Type B pancreatic cell (in vitro differentiated cells): ENCODE data around the gene MLNR. TPM values are rescaled to one million over a fixed set of nuclear protein-coding genes. Genes with fewer than 3 reads are reported as not detected.

Experiments
- DNase-seq: peaks from one replicate; pipeline ENCODE4 v3.0.0; 2021; ENCODE audit warnings: mixed read lengths; ENCODE audit not compliant: unreplicated experiment; ENCODE audit errors: extremely low spot score
- H3K27ac Mint-ChIP-seq: 2 replicates; pipeline ENCODE4 v1.8.0; 2021; ENCODE audit warnings: mild to moderate bottlenecking, mixed read lengths
- H3K27me3 Mint-ChIP-seq: 2 replicates; pipeline ENCODE4 v1.8.0; 2021; ENCODE audit warnings: mixed read lengths
- H3K36me3 Mint-ChIP-seq: 2 replicates; pipeline ENCODE4 v1.8.0; 2021; ENCODE audit warnings: mixed read lengths
- H3K4me1 Mint-ChIP-seq: one replicate; pipeline ENCODE4 v1.8.0; 2021; ENCODE audit warnings: mixed read lengths; ENCODE audit not compliant: unreplicated experiment
- H3K4me3 Mint-ChIP-seq: 2 replicates; pipeline ENCODE4 v1.8.0; 2021; ENCODE audit warnings: mild to moderate bottlenecking, mixed read lengths
- H3K9me3 Mint-ChIP-seq: 2 replicates; pipeline ENCODE4 v1.8.0; 2021; ENCODE audit warnings: mixed read lengths
- total RNA-seq: library from RNA; stranded (reverse); gene quantifications from 2 replicates; pipeline ENCODE4 v1.2.1, GENCODE V29; 2021; ENCODE audit warnings: low replicate concordance
- TF ChIP-seq, protein P1 (sequence below): fragments of 200-600 bp; sonication (generic); conservative IDR thresholded peaks from 2 replicates; pipeline ENCODE4 v1.5.0; 2021; ENCODE audit warnings: antibody characterized with exemption, mild to moderate bottlenecking

MLNR gene
- total RNA-seq, 1 donor from 2014 or later = not detected

DNA sequence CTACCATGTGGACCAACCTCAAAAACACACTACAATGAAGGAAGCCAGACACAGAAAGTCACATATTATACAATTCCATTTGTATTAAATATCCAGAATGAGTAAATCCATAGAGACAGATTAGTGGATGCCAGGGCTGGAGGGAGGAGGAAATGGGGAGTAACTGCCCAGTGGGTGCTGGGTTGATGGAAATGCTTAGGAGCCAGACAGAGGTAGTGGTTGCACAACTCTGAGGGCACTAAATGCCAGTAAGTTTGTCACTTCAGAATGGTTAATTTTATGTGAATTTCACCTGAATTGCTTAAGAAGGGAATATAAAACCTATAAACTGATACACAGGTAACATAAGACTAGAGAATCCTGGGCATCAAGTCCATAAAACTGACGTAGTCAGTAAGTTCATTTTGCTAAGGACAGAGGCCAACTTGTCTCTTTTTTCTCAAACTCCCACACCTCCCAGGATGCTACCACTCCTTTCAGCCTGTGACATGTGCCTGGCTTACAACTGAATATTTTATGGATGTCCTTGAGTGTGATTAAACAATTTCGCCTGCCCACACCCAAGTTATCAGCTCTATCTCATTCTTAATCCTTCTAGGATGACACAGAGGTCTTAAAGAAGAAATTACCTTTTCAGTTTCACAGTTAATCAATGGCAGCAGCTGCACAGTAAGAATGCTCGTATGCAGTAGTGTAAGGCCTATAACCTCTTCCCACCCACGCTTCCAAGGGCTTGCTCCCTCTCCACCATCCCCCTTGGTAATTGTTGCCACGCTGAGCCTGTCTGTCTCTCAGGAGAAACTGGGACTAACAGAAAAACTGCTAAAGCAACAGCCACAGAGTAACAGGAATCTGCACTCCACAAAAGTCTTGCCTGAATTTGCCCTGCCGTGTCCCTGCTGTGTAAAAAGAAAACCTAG, 5.9 kb upstream of the MLNR start:
- Mint-ChIP-seq H3K9me3 (no peaks in the 10 kb centered on the region), H3K4me3 (no peak overlapping the region), H3K4me1 (peaks cover 4% of the 10 kb centered on the region), H3K27me3 (peaks cover 32% of the 10 kb centered on the region), H3K36me3 (peaks cover 18% of the 10 kb centered on the region), H3K27ac (no peak overlapping the region)
- TF ChIP-seq, protein P1, sequence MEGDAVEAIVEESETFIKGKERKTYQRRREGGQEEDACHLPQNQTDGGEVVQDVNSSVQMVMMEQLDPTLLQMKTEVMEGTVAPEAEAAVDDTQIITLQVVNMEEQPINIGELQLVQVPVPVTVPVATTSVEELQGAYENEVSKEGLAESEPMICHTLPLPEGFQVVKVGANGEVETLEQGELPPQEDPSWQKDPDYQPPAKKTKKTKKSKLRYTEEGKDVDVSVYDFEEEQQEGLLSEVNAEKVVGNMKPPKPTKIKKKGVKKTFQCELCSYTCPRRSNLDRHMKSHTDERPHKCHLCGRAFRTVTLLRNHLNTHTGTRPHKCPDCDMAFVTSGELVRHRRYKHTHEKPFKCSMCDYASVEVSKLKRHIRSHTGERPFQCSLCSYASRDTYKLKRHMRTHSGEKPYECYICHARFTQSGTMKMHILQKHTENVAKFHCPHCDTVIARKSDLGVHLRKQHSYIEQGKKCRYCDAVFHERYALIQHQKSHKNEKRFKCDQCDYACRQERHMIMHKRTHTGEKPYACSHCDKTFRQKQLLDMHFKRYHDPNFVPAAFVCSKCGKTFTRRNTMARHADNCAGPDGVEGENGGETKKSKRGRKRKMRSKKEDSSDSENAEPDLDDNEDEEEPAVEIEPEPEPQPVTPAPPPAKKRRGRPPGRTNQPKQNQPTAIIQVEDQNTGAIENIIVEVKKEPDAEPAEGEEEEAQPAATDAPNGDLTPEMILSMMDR = no peak
- DNase-seq = no peak

DNA sequence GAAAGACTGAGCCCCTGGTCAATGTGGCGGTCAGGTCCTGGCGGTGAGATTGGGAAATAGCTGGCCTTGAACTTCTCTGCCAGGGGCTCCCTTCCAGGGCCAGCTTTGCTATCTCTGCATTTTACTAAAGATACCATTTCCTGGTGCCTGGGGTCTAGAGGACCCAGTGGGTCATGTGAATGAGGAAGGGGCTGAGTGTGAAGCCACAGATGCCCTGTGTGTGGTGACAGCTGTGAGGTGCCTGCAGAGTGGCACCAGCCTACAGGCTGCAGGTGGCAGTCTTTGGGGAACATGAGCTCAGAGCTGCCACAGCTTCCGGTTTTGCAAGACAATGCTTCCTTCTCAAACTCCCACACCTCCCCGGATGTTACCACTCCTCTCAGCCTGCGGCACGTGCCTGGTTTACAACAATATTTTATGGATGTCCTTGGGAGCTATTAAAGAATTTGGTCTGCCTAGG, 5.2 kb upstream of the MLNR start:
- no peak overlapping the region for H3K4me3 Mint-ChIP-seq
- peaks cover 4% of the 10 kb centered on the region for H3K4me1 Mint-ChIP-seq
- H3K36me3 Mint-ChIP-seq = peaks cover 14% of the 10 kb centered on the region
- no peak overlapping the region for H3K27ac Mint-ChIP-seq
- TF ChIP-seq, protein P1 = no peak
- peaks cover 38% of the 10 kb centered on the region for H3K27me3 Mint-ChIP-seq
- no peak for DNase-seq
- H3K9me3 Mint-ChIP-seq = no peaks in the 10 kb centered on the region

DNA sequence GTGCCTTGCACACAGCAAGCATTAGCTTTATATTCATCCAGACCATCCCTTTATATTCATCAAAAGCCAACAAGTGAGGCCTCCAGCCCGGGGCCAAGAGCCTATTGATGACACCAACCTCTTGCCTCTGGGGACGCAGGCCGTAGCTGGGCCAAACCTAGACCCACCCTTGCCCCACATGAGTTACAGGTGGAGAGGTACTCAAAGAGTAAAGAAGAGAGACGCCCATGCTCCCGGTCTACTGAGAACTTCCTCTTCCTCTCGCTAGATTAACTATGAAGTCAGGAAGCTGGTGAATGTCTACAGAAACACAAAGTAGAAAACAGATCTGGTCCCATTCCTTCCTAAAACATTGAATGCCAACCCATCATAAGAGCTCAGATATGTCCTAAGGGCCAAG, 3.8 kb upstream of the MLNR start:
- H3K4me3 Mint-ChIP-seq = no peak overlapping the region
- peaks cover 45% of the 10 kb centered on the region for H3K27me3 Mint-ChIP-seq
- H3K36me3 Mint-ChIP-seq = peaks cover 8% of the 10 kb centered on the region
- TF ChIP-seq, protein P1 = no peak
- DNase-seq = no peak
- H3K4me1 Mint-ChIP-seq = peaks cover 4% of the 10 kb centered on the region
- H3K27ac Mint-ChIP-seq = no peak overlapping the region
- no peaks in the 10 kb centered on the region for H3K9me3 Mint-ChIP-seq

DNA sequence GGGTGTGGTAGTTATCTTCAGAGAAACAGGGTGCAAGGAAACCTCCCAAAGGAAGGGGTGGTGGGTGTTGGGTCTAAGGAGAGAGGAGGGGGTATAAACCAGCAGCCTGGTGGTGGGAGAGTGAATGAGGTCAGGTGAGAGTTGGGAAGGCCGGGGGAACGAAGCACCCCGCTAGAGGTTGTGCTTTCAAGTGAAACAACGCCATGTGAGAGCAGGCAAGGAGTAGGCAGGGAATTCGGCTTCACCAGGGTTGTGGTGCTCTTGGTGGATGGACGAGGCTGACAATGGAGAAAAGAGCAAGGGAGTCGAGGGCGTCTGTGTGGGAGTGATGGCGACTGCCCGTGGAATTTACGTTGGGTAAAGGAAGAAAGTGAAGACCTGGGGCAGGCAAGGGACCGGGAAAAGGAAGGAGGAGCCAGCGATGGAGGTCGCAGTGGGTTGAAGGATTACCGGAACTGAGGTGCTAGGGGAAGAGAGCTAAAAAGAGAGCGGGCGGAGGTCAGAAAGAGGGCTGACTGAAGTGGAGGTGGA, 2.1 kb upstream of the MLNR start:
- H3K36me3 Mint-ChIP-seq = no peaks in the 10 kb centered on the region
- TF ChIP-seq, protein P1 = no peak
- no peak overlapping the region for H3K27ac Mint-ChIP-seq
- H3K4me1 Mint-ChIP-seq = peaks cover 4% of the 10 kb centered on the region
- H3K4me3 Mint-ChIP-seq = peak overlapping the region; percentile 81
- H3K27me3 Mint-ChIP-seq = peaks cover 62% of the 10 kb centered on the region
- no peaks in the 10 kb centered on the region for H3K9me3 Mint-ChIP-seq
- no peak for DNase-seq

DNA sequence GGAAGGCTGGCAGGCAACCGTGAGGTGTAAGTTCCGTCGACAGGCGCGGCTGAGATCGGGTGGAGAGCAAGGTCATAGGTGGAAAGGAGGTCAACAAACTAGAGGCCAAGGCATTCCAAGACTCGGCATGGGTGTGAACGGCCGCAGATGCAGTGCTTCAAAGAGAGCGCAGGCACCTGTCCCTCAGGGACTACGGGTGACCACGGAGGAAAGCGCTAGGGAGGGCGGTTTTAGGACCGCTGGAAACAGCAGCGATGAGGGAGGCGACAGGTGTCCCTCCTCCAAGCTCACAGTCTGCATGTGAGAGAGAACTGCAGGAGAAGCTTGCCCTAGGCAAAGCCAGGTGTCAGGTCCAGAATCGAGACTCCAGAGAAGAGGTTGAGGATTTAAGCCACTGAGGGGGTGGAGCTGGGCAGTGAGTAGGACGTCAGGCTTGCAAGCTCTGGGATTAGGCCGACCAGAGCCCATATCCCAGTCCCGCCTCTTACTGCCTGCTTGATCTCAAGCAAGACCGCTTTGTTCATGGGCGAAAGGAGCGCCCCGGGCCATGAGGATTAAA, 1.6 kb upstream of the MLNR start:
- DNase-seq = no peak
- Mint-ChIP-seq H3K27ac (no peak overlapping the region), H3K27me3 (peaks cover 68% of the 10 kb centered on the region), H3K36me3 (no peaks in the 10 kb centered on the region), H3K9me3 (no peaks in the 10 kb centered on the region), H3K4me3 (peak overlapping the region; percentile 81), H3K4me1 (peaks cover 4% of the 10 kb centered on the region)
- TF ChIP-seq, protein P1 = no peak
